Dedifferentiated amniotic fluid mesenchymal stem cell (primary cell): ENCODE data around the gene GPS1.
"Not testable (repeated sequence)": the region's sequence is repeated elsewhere in the genome, so short reads cannot be mapped to it uniquely, and the experiment has no call there.

ENCODE experiments used
- DNase-seq: peaks from one replicate; pipeline ENCODE4 v3.0.0-alpha.2; 2016; ENCODE audit errors: extremely low spot score

The GPS1 gene

DNA sequence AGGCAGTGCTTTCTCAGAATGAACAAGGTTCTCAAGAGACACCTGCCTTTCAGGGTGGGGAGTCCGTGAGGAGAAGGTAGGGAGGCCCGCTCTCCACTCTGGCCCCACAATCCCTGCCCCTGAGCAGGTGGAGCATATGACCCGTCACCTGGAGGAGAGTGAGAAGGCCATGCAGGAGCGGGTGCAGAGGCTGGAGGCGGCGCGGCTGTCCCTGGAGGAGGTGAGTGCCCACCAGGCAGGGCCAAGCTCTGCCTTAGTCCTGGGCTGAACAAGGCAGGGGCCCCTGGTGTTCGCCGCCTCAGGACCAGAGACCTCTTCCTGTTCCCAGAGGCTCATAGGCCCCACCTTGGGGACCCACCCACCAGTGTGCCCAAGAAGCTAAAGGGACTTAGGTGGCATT is 22.7 kb upstream of the GPS1 start:
- no peak for DNase-seq

GRCh38 chr17:82029391-82029790 is 22.3 kb upstream of the GPS1 start:
- no peak for DNase-seq

- DNase-seq, result no peak
Measured at GRCh38 chr17:82029990-82030469, 21.7 kb upstream of the GPS1 start.

- DNase-seq, result peak; percentile 52
Measured at GRCh38 chr17:82030470-82031302, 21.0 kb upstream of the GPS1 start.

DNA sequence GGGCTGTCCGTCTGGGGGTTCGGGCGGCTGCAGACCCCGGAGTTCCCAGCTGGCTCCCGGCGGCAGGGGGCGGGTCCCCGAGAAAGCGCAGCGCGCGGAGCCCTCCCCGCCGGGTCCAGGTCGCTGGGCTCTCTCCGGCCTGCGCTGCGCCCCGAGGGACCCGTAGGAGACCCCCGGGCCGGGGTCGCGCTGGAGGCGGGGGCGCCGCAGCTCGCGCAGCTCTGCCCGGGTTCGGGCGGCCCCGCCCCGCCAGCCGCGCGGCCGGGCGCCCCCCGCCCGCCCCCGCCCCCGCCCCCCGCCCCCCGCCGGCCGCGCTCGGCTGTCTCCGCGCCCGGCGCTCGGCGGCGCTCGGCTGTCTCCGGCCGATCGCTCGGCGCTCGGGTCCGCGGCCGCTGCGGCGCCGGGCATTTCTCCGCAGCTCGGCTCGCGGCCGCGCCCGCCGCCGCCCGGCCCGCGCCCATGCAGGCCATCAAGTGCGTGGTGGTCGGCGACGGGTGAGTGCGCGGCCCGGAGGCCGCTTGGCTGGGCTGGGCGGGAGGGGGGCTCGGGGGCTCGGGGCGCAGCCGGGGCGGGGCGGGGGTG is 20.3 kb upstream of the GPS1 start, which contains the start of gene RAC3:
RAC3 (plus strand) TSS at position 376 of the 582 bp plus-strand sequence; CDS start at position 460, 84 bp downstream.
- DNase-seq, result no peak

DNA sequence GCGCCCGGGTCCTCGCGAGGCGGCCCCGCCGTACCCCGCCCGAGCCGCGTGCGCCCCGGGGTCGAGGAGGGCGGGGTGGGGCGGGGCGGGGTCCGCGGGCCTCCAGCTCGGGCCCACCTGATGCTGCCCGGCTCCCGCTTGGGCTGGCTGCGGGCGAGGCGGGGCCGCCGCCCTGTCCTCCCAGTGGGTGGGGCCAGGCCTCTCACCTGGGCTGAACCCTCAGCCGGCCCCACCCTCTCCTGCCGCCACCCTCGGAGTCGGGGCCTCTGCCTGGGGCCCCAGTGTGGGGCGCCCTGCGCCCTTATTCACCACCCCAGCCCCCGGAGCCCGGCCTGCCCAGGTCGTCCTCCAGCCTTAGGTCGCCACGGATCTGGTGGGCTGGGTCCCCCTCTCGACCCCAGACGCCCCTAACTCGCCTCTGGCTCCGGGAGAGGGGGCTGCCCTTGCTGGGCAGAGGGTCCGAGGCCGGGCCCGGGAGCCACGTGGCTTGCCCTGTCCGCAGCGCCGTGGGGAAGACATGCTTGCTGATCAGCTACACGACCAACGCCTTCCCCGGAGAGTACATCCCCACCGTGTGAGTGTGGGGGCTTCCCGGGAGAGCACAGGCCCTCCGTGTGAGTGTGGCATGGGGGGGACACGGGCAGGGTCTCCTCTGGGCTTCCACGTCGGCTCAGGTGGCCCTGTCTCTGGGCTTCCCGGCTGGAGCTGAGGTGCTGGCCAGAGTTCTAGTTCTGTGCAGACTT is 19.6 kb upstream of the GPS1 start:
- no peak for DNase-seq

GRCh38 chr17:82033359-82034085 is 18.2 kb upstream of the GPS1 start:
- DNase-seq, result no peak

- DNase-seq, result no peak
Measured at GRCh38 chr17:82034371-82035011, 17.2 kb upstream of the GPS1 start.

DNA sequence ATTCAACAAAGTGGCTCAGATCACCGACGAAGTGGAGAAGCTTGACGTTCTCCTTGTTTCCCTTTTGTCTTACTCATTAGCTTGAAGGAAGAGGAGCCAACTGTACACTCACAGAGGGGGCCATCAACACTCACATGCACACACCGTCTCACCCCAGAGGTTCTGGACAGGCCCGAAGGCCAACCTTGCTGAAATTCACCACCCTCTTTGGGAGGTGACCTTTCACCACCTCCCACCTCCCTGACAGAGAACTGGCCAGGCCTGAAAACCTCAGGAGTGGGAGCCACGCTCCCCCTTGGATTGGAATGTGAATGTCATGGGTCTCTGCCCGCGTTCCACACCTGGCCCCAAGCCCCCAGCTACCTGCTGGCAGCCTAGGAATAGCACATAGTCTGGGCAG is 16.2 kb upstream of the GPS1 start:
- DNase-seq, result no peak

GRCh38 chr17:82035956-82036633 is 15.6 kb upstream of the GPS1 start:
- no peak for DNase-seq

DNA sequence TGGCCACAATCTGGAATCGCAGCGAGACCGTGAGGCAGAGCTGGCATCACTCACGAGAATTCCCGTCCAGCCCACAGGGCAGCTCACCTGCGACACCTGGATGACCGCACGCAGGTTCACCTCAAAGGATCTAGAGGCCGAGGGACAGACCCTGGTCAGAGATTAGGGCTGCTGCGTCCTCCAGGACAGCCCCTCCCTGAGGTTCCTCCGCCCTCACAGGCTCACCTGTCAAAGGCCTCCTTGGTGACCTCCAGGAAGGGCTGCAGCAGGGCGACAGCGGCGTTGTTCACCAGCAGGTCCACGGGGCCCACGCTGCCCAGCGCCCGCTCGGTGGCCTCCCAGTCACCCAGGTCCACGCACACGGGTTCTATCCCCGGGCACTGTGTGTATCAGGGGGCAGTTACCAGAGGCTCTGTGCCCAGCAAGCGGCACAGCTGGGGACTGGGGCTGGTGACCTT is 15.0 kb upstream of the GPS1 start:
- no peak for DNase-seq

- DNase-seq, result peak; percentile 90
Measured at GRCh38 chr17:82037092-82037888, 14.4 kb upstream of the GPS1 start, which contains the start of gene DCXR. DCXR (minus strand) TSS chr17:82037697; CDS start chr17:82037682, 15 bp downstream.

DNA sequence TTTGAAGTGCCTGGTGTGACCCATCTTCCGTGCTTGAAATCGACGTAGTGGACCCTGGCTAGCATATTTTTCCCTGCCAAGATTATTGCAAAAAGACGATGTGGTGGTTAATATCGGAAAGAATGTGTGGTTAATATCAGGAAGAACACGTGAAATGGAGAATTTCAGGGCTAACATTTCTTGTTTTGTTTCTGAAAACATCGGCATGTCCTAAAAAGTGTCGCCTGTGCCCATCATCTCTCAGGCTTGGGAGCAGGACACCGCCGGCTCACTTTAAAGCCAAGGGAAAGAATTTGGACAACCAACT is 13.9 kb upstream of the GPS1 start:
- DNase-seq, result no peak

- not testable (repeated sequence) for DNase-seq
Measured at GRCh38 chr17:82038796-82039409, 12.8 kb upstream of the GPS1 start.

DNA sequence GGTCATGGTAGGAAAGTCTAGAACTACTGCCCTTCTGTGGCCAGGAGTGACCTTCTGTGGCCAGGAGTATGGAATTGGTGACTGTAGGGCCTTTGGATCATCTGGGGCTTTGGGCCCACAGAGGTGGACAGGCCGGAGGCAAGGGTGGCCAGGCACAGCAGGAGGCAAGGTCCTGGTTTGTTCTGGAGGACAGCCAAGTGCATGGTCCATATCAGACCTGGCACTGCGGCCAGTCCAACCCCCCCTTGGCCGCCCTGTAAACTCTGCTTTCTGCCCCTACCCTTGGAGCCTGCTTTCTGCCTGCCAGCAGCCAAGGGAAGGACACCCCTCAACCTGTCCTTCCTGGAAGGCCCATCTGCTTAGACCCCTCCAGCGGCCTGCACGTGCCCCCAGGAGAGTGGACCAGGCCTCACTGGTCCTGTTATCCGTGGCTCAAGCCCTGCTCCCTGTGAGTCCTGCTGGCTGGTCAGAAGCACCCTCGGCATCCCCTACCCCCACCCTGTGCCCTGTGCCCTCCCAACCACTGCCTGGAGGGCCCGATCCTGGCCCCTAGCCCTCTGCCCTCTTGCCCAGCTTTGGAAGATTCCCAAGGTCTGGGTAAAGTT is 11.9 kb upstream of the GPS1 start:
- DNase-seq, result no peak

GRCh38 chr17:82041144-82041814 is 10.4 kb upstream of the GPS1 start:
- no peak for DNase-seq

DNA sequence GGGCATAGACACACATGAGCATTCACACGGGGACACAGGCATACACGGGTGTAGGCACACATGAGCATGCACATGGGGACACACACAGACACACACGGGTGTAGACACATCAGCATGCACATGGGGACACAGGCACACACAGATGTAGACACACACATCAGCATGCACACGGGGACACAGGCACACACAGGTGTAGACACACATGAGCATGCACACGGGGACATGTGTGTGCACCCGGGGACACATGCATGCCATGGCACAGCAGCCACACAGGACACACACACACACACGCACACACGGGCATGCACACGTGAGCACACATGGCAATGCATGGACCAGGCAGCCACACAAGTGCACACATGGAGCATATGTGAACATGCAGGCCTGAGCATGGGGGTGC is 9.0 kb upstream of the GPS1 start:
- DNase-seq, result no peak

DNA sequence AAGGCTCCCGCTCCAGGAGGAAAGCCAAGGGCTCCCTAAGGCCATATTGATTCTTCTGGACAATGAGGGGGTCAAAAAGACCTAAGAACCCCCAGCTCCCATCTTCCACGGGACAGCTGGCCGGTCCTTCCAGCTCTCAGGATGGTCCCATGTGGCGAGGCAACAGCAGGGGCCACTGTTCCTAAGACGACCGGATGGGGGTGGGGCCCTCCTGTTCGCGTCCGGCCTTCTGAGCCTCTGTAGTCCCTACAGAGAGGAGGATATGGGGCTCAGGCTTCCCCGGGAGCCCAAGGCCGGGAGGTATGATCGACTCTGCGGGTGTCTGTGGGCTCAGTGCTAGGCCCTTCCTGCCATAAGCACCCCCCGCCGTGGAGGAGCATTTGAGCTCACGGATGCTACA is 8.2 kb upstream of the GPS1 start:
- DNase-seq, result no peak
